GM10847 (cell line): ENCODE results near the gene HMX2.

Source experiments
- POLR2A ChIP-seq: IDR thresholded peaks from 2 replicates; pipeline ENCODE4 v1.6.1; 2011; ENCODE audit not compliant: insufficient read length; ENCODE audit errors: extremely low read depth

HMX2 gene

GRCh38 chr10:123194056-123194455 lies 46.1 kb downstream of the HMX2 start:
- no peak for TF ChIP-seq POLR2A
